GM21360 (cell line): ENCODE results near the gene MPP3.
"Not testable (repeated sequence)": the region's sequence is repeated elsewhere in the genome, so short reads cannot be mapped to it uniquely, and the experiment has no call there.

ENCODE experiments used
- ATAC-seq: cut with Tn5 transposase; IDR thresholded peaks from one replicate; pipeline ENCODE4 v1.9.1; 2021; ENCODE audit warnings: mild to moderate bottlenecking, moderate library complexity; ENCODE audit not compliant: unreplicated experiment

Gene MPP3

GRCh38 chr17:43861960-43862359, 29.0 kb upstream of the MPP3 start:
- no peak for ATAC-seq

- ATAC-seq, result no peak
These were observed 28.1 kb upstream of the MPP3 start for GRCh38 chr17:43860927-43861622.

GRCh38 chr17:43860077-43860725, 27.3 kb upstream of the MPP3 start:
- ATAC-seq, result no peak

- ATAC-seq, result no peak
These were observed 25.1 kb upstream of the MPP3 start for GRCh38 chr17:43857957-43858600.

GRCh38 chr17:43857141-43857540, 24.2 kb upstream of the MPP3 start:
- no peak for ATAC-seq

GRCh38 chr17:43856141-43856540, 23.2 kb upstream of the MPP3 start:
- no peak for ATAC-seq

- ATAC-seq, result no peak
These were observed 22.1 kb upstream of the MPP3 start for GRCh38 chr17:43855061-43855460.

- ATAC-seq, result no peak
These were observed 21.6 kb upstream of the MPP3 start for GRCh38 chr17:43854498-43854897.

GRCh38 chr17:43853546-43853945, 20.6 kb upstream of the MPP3 start:
- ATAC-seq, result no peak

GRCh38 chr17:43852571-43852970, 19.6 kb upstream of the MPP3 start:
- ATAC-seq, result no peak

GRCh38 chr17:43849116-43849515, 16.2 kb upstream of the MPP3 start:
- ATAC-seq, result no peak

GRCh38 chr17:43848601-43849000, 15.7 kb upstream of the MPP3 start:
- ATAC-seq, result no peak

GRCh38 chr17:43846963-43847371, 14.0 kb upstream of the MPP3 start, which contains the start of gene CD300LG:
TSS of gene CD300LG (plus strand) at chr17:43847176. CDS start at chr17:43847217, 41 bp downstream.
- no peak for ATAC-seq

GRCh38 chr17:43846221-43846712, 13.3 kb upstream of the MPP3 start:
- ATAC-seq, result no peak

GRCh38 chr17:43845766-43846165, 12.8 kb upstream of the MPP3 start:
- ATAC-seq, result no peak

GRCh38 chr17:43844241-43844640, 11.3 kb upstream of the MPP3 start:
- ATAC-seq, result no peak

GRCh38 chr17:43842975-43843325, 10.0 kb upstream of the MPP3 start:
- ATAC-seq, result no peak

- ATAC-seq, result not testable (repeated sequence)
These were observed 9.4 kb upstream of the MPP3 start for GRCh38 chr17:43842091-43842974.

GRCh38 chr17:43841282-43841681, 8.3 kb upstream of the MPP3 start:
- no peak for ATAC-seq

GRCh38 chr17:43840814-43841213, 7.9 kb upstream of the MPP3 start:
- no peak for ATAC-seq

- no peak for ATAC-seq
These were observed 6.7 kb upstream of the MPP3 start for GRCh38 chr17:43839670-43840108.
